ENCODE data around the gene FES. TPM values are rescaled to one million over a fixed set of nuclear protein-coding genes. Genes with fewer than 3 reads are reported as not detected.
A peak's percentile ranks its signal among the peaks of the same experiment; 100 is the strongest.
"Not testable (repeated sequence)": the region's sequence is repeated elsewhere in the genome, so short reads cannot be mapped to it uniquely, and the experiment has no call there.

FES gene
- total RNA-seq, 1 experiment from 2014 or later = 6.7 TPM

GRCh38 chr15:90895571-90896117 is 11.3 kb downstream of the FES start:
- H3K79me2 ChIP-seq (ENCODE audit: insufficient read depth, low read length) = no peaks in the 10 kb centered on the region
- no peak overlapping the region for H2BK120ac ChIP-seq (ENCODE audit: low read depth, low read length, poor library complexity, severe bottlenecking)
- Mint-ChIP-seq H3K4me1 (no peaks in the 10 kb centered on the region), H3K9me3 (no peaks in the 10 kb centered on the region; a peak in 1 of 5 replicates), H3K4me3 (no peak overlapping the region), H3K36me3 (ENCODE audit: insufficient read depth in 1 of 3, low read depth in 3 of 3) (peaks cover 4 to 10% (median 8%) of the 10 kb centered on the region in 3 experiments; a peak in 6 of 7 replicates), H3K27me3 (ENCODE audit: low read depth) (peaks cover 4% of the 10 kb centered on the region), H3K27ac (peak overlapping the region in 1 of 3 experiments; percentile 16; a peak in 1 of 7 replicates)
- H3K23me2 ChIP-seq (ENCODE audit: insufficient read length, low read depth, low read length, poor library complexity, severe bottlenecking) = no peaks in the 10 kb centered on the region
- no peaks in the 10 kb centered on the region for H4K20me1 ChIP-seq (ENCODE audit: control insufficient read depth, insufficient read depth, insufficient read length)
- no peak overlapping the region for H2BK15ac ChIP-seq (ENCODE audit: low read depth, low read length)
- H3K18ac ChIP-seq (ENCODE audit: insufficient read length, low read depth, low read length) = no peak overlapping the region
- no peak overlapping the region for H3K27ac ChIP-seq (ENCODE audit: insufficient read length, low read depth, low read length)
- no peak overlapping the region for H2AK5ac ChIP-seq (ENCODE audit: insufficient read length, low read length)
- H3K9ac ChIP-seq (ENCODE audit: extremely low read depth, insufficient read length, low read length) = no peak overlapping the region
- no peaks in the 10 kb centered on the region for H3K79me1 ChIP-seq (ENCODE audit: insufficient read depth, low read depth, low read length, poor library complexity, severe bottlenecking)
- no peaks in the 10 kb centered on the region for H3K9me3 ChIP-seq (ENCODE audit: control insufficient read depth, low read depth, low read length)
- TF ChIP-seq CTCF (conservative IDR thresholded peaks at IDR 0.05) = peak; percentile 40
- DNase-seq = no peak
- no peak overlapping the region for H2AFZ ChIP-seq (ENCODE audit: low read length)
- H3T11ph ChIP-seq (ENCODE audit: low read length) = no peak overlapping the region
- no peak overlapping the region for H3K23ac ChIP-seq (ENCODE audit: insufficient read length, low read depth, low read length)
- H3K56ac ChIP-seq (ENCODE audit: insufficient read length, low read depth, low read length) = no peak overlapping the region
- H3K4ac ChIP-seq (ENCODE audit: low read depth, low read length) = no peak overlapping the region
- H3K27me3 ChIP-seq (ENCODE audit: insufficient read depth, low read length) = no peaks in the 10 kb centered on the region
- H2BK20ac ChIP-seq (ENCODE audit: low read depth, low read length, poor library complexity, severe bottlenecking) = no peak overlapping the region
- no peak overlapping the region for H4K5ac ChIP-seq (ENCODE audit: insufficient read length, low read depth, low read length)
- no peak overlapping the region for H3K14ac ChIP-seq (ENCODE audit: insufficient read depth, low read length)
- H3K4me1 ChIP-seq (ENCODE audit: insufficient read depth, low read length) = no peaks in the 10 kb centered on the region; the same call in 1 of the 2 replicates
- H2BK5ac ChIP-seq (ENCODE audit: insufficient read length, low read length) = no peak overlapping the region
- no peak overlapping the region for H2BK12ac ChIP-seq (ENCODE audit: insufficient read length, low read depth, low read length)
- no peak overlapping the region for H4K8ac ChIP-seq (replicated peaks; ENCODE audit: insufficient read length, low read depth, low read length)
- no CpG with 5 or more reads among the region's 10 CpGs for WGBS (ENCODE audit: extremely low coverage, insufficient read length, low lambda C conversion rate)
- H4K91ac ChIP-seq (ENCODE audit: insufficient read length, low read depth, low read length) = no peak overlapping the region
- H3K4me2 ChIP-seq (ENCODE audit: insufficient read depth, insufficient read length, low read length) = no peak overlapping the region

- not testable (repeated sequence) for H2AK5ac ChIP-seq (ENCODE audit: insufficient read length, low read length); H2BK12ac ChIP-seq (ENCODE audit: insufficient read length, low read depth, low read length); H2AFZ ChIP-seq (ENCODE audit: low read length); H4K8ac ChIP-seq (replicated peaks; ENCODE audit: insufficient read length, low read depth, low read length); H3K23ac ChIP-seq (ENCODE audit: insufficient read length, low read depth, low read length); H3K4ac ChIP-seq (ENCODE audit: low read depth, low read length); H3K9me3 ChIP-seq (ENCODE audit: control insufficient read depth, low read depth, low read length); H3K14ac ChIP-seq (ENCODE audit: insufficient read depth, low read length); H2BK120ac ChIP-seq (ENCODE audit: low read depth, low read length, poor library complexity, severe bottlenecking); H3K79me1 ChIP-seq (ENCODE audit: insufficient read depth, low read depth, low read length, poor library complexity, severe bottlenecking); H3K9me3 Mint-ChIP-seq; H4K5ac ChIP-seq (ENCODE audit: insufficient read length, low read depth, low read length); H2BK5ac ChIP-seq (ENCODE audit: insufficient read length, low read length); H3K9ac ChIP-seq (ENCODE audit: extremely low read depth, insufficient read length, low read length); H3K4me1 ChIP-seq (ENCODE audit: insufficient read depth, low read length); H2BK15ac ChIP-seq (ENCODE audit: low read depth, low read length); H4K91ac ChIP-seq (ENCODE audit: insufficient read length, low read depth, low read length); H3T11ph ChIP-seq (ENCODE audit: low read length); H3K23me2 ChIP-seq (ENCODE audit: insufficient read length, low read depth, low read length, poor library complexity, severe bottlenecking); H3K27me3 ChIP-seq (ENCODE audit: insufficient read depth, low read length); H3K4me3 Mint-ChIP-seq; H4K20me1 ChIP-seq (ENCODE audit: control insufficient read depth, insufficient read depth, insufficient read length); H3K4me2 ChIP-seq (ENCODE audit: insufficient read depth, insufficient read length, low read length); H3K56ac ChIP-seq (ENCODE audit: insufficient read length, low read depth, low read length); DNase-seq; H3K79me2 ChIP-seq (ENCODE audit: insufficient read depth, low read length); H3K27ac ChIP-seq (ENCODE audit: insufficient read length, low read depth, low read length); H3K27ac Mint-ChIP-seq; H3K18ac ChIP-seq (ENCODE audit: insufficient read length, low read depth, low read length); H2BK20ac ChIP-seq (ENCODE audit: low read depth, low read length, poor library complexity, severe bottlenecking)
- peaks cover 13% of the 10 kb centered on the region for H3K27me3 Mint-ChIP-seq (ENCODE audit: low read depth)
- H3K36me3 Mint-ChIP-seq (ENCODE audit: insufficient read depth in 1 of 3, low read depth in 3 of 3) = peaks cover 3 to 10% (median 7%) of the 10 kb centered on the region in 3 experiments
- WGBS (ENCODE audit: extremely low coverage, insufficient read length, low lambda C conversion rate) = 100% methylated on average over 1 of the region's 14 CpGs
- peaks cover 11 to 12% of the 10 kb centered on the region in 2 experiments for H3K4me1 Mint-ChIP-seq
Measured at GRCh38 chr15:90897131-90897655, 12.9 kb downstream of the FES start.

Data from H9 (cell line).